ENCODE data around the gene ASCC3. TPM values are rescaled to one million over a fixed set of nuclear protein-coding genes. Genes with fewer than 3 reads are reported as not detected.

The ASCC3 gene
- polyA plus RNA-seq, 2 of the 4 experiments (the other 2 are of a cell fraction), result 17.4 to 35.3 TPM

DNA sequence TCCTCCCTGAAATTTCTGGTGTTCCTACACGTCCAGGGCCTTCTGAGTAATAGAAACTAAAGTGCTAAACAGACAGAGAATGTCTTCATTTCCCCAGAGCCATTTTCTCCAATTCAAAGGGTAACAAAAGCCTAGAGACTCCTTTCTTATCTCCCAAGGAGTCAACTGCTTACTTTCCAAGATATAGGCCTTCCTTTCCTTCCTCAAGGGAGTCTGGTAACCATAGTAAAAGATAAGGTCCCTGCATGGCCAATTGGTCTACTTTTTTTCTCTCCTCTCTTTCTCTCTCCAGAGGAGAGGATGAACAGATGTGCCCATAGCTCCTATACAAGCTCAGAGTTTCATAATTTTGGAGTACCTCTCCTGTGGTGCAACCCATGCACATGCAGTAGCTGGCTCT is 185.7 kb downstream of the ASCC3 start:
- Histone ChIP-seq H3K27ac (no peak overlapping the region), H3K9me3 (no peaks in the 10 kb centered on the region), H3K4me1 (no peaks in the 10 kb centered on the region), H3K4me2 (no peak overlapping the region), H3K4me3 (no peak overlapping the region)
- CTCF ChIA-PET, result no interaction called here
- POLR2A ChIA-PET, result no interaction called here
- FAIRE-seq, result no peak
- no peak for DNase-seq (ENCODE audit: low read depth in 1 of 2, low spot score in 1 of 2)
- TF ChIP-seq TFCP2L1 (CRISPR knock-in tag; IDR thresholded peaks at IDR 0.05) (no peak), KDM1A (IDR thresholded peaks at IDR 0.05; ENCODE audit: low read depth) (no peak), RARB (CRISPR knock-in tag; IDR thresholded peaks at IDR 0.05) (no peak), RCOR1 (IDR thresholded peaks at IDR 0.05; ENCODE audit: low read depth, low read length) (no peak), RAD21 (conservative IDR thresholded peaks at IDR 0.05 in 1 of 2, IDR thresholded peaks at IDR 0.05 in 1 of 2) (no peak), JUNB (IDR thresholded peaks at IDR 0.05) (no peak), RFX5 (IDR thresholded peaks at IDR 0.05) (no peak), GATA3 (IDR thresholded peaks at IDR 0.05; ENCODE audit: borderline replicate concordance) (no peak), SREBF2 (IDR thresholded peaks at IDR 0.05) (no peak), NPAS2 (CRISPR knock-in tag; IDR thresholded peaks at IDR 0.05; ENCODE audit: borderline replicate concordance) (no peak)
- TF ChIP-seq, protein P1, sequence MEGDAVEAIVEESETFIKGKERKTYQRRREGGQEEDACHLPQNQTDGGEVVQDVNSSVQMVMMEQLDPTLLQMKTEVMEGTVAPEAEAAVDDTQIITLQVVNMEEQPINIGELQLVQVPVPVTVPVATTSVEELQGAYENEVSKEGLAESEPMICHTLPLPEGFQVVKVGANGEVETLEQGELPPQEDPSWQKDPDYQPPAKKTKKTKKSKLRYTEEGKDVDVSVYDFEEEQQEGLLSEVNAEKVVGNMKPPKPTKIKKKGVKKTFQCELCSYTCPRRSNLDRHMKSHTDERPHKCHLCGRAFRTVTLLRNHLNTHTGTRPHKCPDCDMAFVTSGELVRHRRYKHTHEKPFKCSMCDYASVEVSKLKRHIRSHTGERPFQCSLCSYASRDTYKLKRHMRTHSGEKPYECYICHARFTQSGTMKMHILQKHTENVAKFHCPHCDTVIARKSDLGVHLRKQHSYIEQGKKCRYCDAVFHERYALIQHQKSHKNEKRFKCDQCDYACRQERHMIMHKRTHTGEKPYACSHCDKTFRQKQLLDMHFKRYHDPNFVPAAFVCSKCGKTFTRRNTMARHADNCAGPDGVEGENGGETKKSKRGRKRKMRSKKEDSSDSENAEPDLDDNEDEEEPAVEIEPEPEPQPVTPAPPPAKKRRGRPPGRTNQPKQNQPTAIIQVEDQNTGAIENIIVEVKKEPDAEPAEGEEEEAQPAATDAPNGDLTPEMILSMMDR (IDR thresholded peaks at IDR 0.05), result no peak
- TF ChIP-seq, protein P2, sequence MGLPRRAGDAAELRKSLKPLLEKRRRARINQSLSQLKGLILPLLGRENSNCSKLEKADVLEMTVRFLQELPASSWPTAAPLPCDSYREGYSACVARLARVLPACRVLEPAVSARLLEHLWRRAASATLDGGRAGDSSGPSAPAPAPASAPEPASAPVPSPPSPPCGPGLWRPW (IDR thresholded peaks at IDR 0.05), result no peak
- TF ChIP-seq, protein P3, sequence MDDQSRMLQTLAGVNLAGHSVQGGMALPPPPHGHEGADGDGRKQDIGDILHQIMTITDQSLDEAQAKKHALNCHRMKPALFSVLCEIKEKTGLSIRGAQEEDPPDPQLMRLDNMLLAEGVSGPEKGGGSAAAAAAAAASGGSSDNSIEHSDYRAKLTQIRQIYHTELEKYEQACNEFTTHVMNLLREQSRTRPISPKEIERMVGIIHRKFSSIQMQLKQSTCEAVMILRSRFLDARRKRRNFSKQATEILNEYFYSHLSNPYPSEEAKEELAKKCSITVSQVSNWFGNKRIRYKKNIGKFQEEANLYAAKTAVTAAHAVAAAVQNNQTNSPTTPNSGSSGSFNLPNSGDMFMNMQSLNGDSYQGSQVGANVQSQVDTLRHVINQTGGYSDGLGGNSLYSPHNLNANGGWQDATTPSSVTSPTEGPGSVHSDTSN (IDR thresholded peaks at IDR 0.05), result no peak
- ATAC-seq, result no peak
- 61% methylated on average over 1 of the region's 1 CpG for WGBS (ENCODE audit: missing lambda C conversion rate)

DNA sequence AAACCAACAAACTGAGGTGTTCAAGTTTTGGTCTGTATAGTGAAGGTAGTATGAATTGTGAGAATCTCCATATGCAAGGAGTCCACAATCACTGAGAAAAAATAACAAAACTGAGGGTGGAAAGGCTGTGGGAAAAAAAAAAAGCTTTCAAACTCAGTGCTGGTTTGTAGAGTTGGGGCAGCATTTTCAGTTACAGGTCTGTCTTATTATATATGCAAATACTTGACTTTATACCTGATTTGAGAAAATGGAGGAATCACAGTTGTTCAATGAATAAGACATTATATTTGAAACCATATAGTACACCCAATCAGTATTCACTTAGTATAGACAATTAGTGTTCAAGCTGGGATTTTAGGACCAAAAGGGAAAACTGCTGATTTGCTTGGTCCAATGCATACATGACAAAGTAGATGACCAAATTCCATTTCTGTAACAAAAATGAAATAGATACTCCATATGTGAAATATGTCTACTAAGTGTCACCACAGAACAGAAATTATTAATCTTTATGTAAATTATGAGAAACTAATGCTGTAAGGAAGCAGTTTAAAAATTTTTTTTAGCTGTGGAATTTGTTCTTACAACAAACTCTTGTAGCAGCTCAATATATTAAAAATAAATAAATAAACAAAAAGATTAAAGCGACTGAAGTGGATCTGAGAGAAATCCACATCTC is 187.7 kb downstream of the ASCC3 start:
- H3K27ac ChIP-seq, result no peak overlapping the region
- H3K4me1 ChIP-seq, result no peaks in the 10 kb centered on the region
- no peak for ATAC-seq
- DNase-seq (ENCODE audit: low read depth in 1 of 2, low spot score in 1 of 2), result no peak
- no peak overlapping the region for H3K4me3 ChIP-seq
- ChIA-PET POLR2A (no interaction called here), CTCF (no interaction called here)
- FAIRE-seq, result no peak
- H3K4me2 ChIP-seq, result no peak overlapping the region
- TF ChIP-seq ZNF302 (CRISPR knock-in tag; IDR thresholded peaks at IDR 0.05), result no peak
- no peak for TF ChIP-seq JUN (IDR thresholded peaks at IDR 0.05)
- no peak for TF ChIP-seq RNF2 (IDR thresholded peaks at IDR 0.05; ENCODE audit: borderline replicate concordance, low read depth)
- 76% methylated on average over 1 of the region's 1 CpG for WGBS (ENCODE audit: missing lambda C conversion rate)
- H3K9me3 ChIP-seq, result no peaks in the 10 kb centered on the region

DNA sequence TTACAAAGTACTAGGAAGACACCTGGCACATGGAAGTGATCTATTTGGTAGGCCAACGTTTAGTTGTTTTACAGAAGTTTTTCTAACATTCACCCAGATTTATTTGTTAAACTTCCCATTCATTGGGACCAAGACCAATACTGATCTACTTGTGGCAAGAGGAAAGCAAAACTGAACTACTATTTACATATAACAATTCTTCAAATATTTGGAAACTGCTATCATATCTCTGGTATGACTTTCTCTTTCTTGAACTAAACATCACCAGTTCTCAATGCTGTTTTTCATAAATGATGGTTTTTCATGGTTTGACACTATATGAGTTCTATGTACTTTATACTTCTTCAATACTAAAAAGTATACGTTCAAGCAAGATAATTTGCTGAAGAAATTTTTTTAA is 189.2 kb downstream of the ASCC3 start:
- Histone ChIP-seq H3K4me2 (no peak overlapping the region), H3K4me1 (no peaks in the 10 kb centered on the region), H3K27ac (no peak overlapping the region), H3K9me3 (no peaks in the 10 kb centered on the region), H3K4me3 (no peak overlapping the region)
- WGBS (ENCODE audit: missing lambda C conversion rate), result 76% methylated on average over 2 of the region's 2 CpGs
- ChIA-PET POLR2A (no interaction called here), CTCF (no interaction called here)
- DNase-seq (ENCODE audit: low read depth in 1 of 2, low spot score in 1 of 2), result no peak
- TF ChIP-seq ZSCAN20 (CRISPR knock-in tag; IDR thresholded peaks at IDR 0.05) (no peak), HEYL (CRISPR knock-in tag; IDR thresholded peaks at IDR 0.05) (no peak), BHLHE40 (IDR thresholded peaks at IDR 0.05; ENCODE audit: low read depth, low read length) (no peak)
- ATAC-seq, result no peak
- FAIRE-seq, result no peak

DNA sequence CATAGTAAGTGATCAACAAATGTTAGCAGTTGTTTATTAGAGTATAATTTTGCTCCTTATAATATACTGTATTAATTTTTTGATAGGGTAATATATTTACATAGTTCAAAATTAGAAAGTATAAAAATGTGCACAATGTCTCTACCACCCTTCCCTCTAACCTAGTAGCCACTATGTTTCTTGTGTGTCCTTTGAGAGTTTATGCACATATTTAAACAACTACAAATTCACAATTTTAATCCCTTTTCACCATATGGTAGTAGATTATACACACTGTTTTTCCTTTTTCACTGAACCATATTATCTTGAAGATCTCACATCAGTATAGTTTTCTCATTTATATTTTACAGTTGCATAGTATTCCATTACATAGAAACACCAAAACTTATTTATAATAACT is 194.9 kb downstream of the ASCC3 start:
- POLR2A ChIA-PET, result no interaction called here
- CTCF ChIA-PET, result no interaction called here
- H3K4me3 ChIP-seq, result no peak overlapping the region
- no peak for ATAC-seq
- no peak for DNase-seq (ENCODE audit: low read depth in 1 of 2, low spot score in 1 of 2)
- no peak overlapping the region for H3K27ac ChIP-seq
- no peaks in the 10 kb centered on the region for H3K9me3 ChIP-seq
- TF ChIP-seq FOSL2 (IDR thresholded peaks at IDR 0.05) (no peak), FOSL2 (CRISPR knock-in tag; IDR thresholded peaks at IDR 0.05) (no peak), BHLHE40 (IDR thresholded peaks at IDR 0.05; ENCODE audit: low read depth, low read length) (no peak), RFX5 (IDR thresholded peaks at IDR 0.05) (no peak), ESRRA (IDR thresholded peaks at IDR 0.05; ENCODE audit: borderline replicate concordance, low read length) (no peak), TFCP2L1 (CRISPR knock-in tag; IDR thresholded peaks at IDR 0.05) (no peak), HOXB5 (CRISPR knock-in tag; IDR thresholded peaks at IDR 0.05) (no peak), HOXB13 (CRISPR knock-in tag; IDR thresholded peaks at IDR 0.05; ENCODE audit: low read depth) (no peak), RCOR1 (IDR thresholded peaks at IDR 0.05; ENCODE audit: low read depth, low read length) (no peak), RARB (CRISPR knock-in tag; IDR thresholded peaks at IDR 0.05) (no peak), RAD21 (conservative IDR thresholded peaks at IDR 0.05 in 1 of 2, IDR thresholded peaks at IDR 0.05 in 1 of 2) (no peak), ZNF302 (CRISPR knock-in tag; IDR thresholded peaks at IDR 0.05) (no peak), GATA3 (IDR thresholded peaks at IDR 0.05; ENCODE audit: borderline replicate concordance) (no peak), HEYL (CRISPR knock-in tag; IDR thresholded peaks at IDR 0.05) (no peak), SREBF2 (IDR thresholded peaks at IDR 0.05) (no peak), NR3C1 (IDR thresholded peaks at IDR 0.05) (no peak), RNF2 (IDR thresholded peaks at IDR 0.05; ENCODE audit: borderline replicate concordance, low read depth) (no peak)
- TF ChIP-seq, protein P4, sequence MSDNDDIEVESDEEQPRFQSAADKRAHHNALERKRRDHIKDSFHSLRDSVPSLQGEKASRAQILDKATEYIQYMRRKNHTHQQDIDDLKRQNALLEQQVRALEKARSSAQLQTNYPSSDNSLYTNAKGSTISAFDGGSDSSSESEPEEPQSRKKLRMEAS (IDR thresholded peaks at IDR 0.05), result no peak
- TF ChIP-seq, protein P1 (IDR thresholded peaks at IDR 0.05), result no peak
- FAIRE-seq, result no peak
- no peak overlapping the region for H3K4me2 ChIP-seq
- H3K4me1 ChIP-seq, result no peaks in the 10 kb centered on the region
